ENCODE measurements around the gene CPNE4. TPM values are rescaled to one million over a fixed set of nuclear protein-coding genes. Genes with fewer than 3 reads are reported as not detected.

CPNE4 gene
- total and polyA plus RNA-seq, 10 donors, result 0.03 to 3.1 (median 0.91) TPM; not detected in 2

GRCh38 chr3:132003685-132004084 lies 31.1 kb downstream of the CPNE4 start:
- TF ChIP-seq POLR2AphosphoS5 (IDR thresholded peaks at IDR 0.05), result no peak
- no peak for TF ChIP-seq CTCF (IDR thresholded peaks at IDR 0.05 in 8 of 11, conservative IDR thresholded peaks at IDR 0.05 in 3 of 11)
- no peak for TF ChIP-seq POLR2A (IDR thresholded peaks at IDR 0.05)
- Histone ChIP-seq H3K27me3 (replicated peaks in 1 of 7) (peaks cover 0 to 4% (median 0%) of the 10 kb centered on the region in 7 donors), H3K4me1 (peaks cover 0 to 10% (median 0%) of the 10 kb centered on the region in 6 donors), H3K27ac (no peak overlapping the region), H3K9me3 (no peaks in the 10 kb centered on the region), H3K36me3 (no peaks in the 10 kb centered on the region), H3K4me3 (no peak overlapping the region)
- 90 to 97% (median 94%) methylated on average over 1 of the region's 1 CpG for WGBS, 5 donors
- no peak for DNase-seq
- intact Hi-C loops (cut with DNase I; ENCODE audit: low total_unique reads), result no loop called here

- no peak for TF ChIP-seq POLR2AphosphoS5 (IDR thresholded peaks at IDR 0.05)
- no peak for TF ChIP-seq POLR2A (IDR thresholded peaks at IDR 0.05)
- no peak for TF ChIP-seq CTCF (IDR thresholded peaks at IDR 0.05 in 8 of 11, conservative IDR thresholded peaks at IDR 0.05 in 3 of 11)
- Histone ChIP-seq H3K36me3 (no peaks in the 10 kb centered on the region), H3K9me3 (no peaks in the 10 kb centered on the region), H3K27me3 (replicated peaks in 1 of 7) (peaks cover 0 to 4% (median 0%) of the 10 kb centered on the region in 7 donors), H3K4me1 (peaks cover 0 to 10% (median 0%) of the 10 kb centered on the region in 6 donors), H3K27ac (peak overlapping the region in 2 of 8 donors; percentile 6 to 32), H3K4me3 (no peak overlapping the region)
- intact Hi-C loops (cut with DNase I; ENCODE audit: low total_unique reads), result no loop called here
- no peak for DNase-seq
- 72 to 91% (median 74%) methylated on average over 2 of the region's 2 CpGs for WGBS, 5 donors
Observed at GRCh38 chr3:132001999-132002398, 32.8 kb downstream of the CPNE4 start.

- Histone ChIP-seq H3K4me3 (no peak overlapping the region), H3K9me3 (no peaks in the 10 kb centered on the region), H3K27ac (no peak overlapping the region), H3K27me3 (replicated peaks in 1 of 7) (peaks cover 0 to 4% (median 0%) of the 10 kb centered on the region in 7 donors), H3K4me1 (peaks cover 0 to 10% (median 0%) of the 10 kb centered on the region in 6 donors), H3K36me3 (no peaks in the 10 kb centered on the region)
- WGBS, 5 donors, result 30 to 64% (median 52%) methylated on average over 1 of the region's 1 CpG
- intact Hi-C loops (cut with DNase I; ENCODE audit: low total_unique reads), result no loop called here
- TF ChIP-seq POLR2A (IDR thresholded peaks at IDR 0.05) (no peak), CTCF (IDR thresholded peaks at IDR 0.05 in 8 of 11, conservative IDR thresholded peaks at IDR 0.05 in 3 of 11) (no peak), POLR2AphosphoS5 (IDR thresholded peaks at IDR 0.05) (no peak)
- no peak for DNase-seq
Observed at GRCh38 chr3:132001036-132001435, 33.8 kb downstream of the CPNE4 start.

GRCh38 chr3:131998027-131998426 lies 36.8 kb downstream of the CPNE4 start:
- Histone ChIP-seq H3K4me1 (peaks cover 0 to 10% (median 0%) of the 10 kb centered on the region in 6 donors), H3K36me3 (no peaks in the 10 kb centered on the region), H3K4me3 (no peak overlapping the region), H3K27me3 (replicated peaks in 1 of 7) (no peaks in the 10 kb centered on the region), H3K27ac (no peak overlapping the region), H3K9me3 (peaks cover 0 to under 1% (median 0%) of the 10 kb centered on the region in 8 donors)
- WGBS, 5 donors, result 29 to 42% (median 36%) methylated on average over 1 of the region's 1 CpG
- no peak for TF ChIP-seq POLR2AphosphoS5 (IDR thresholded peaks at IDR 0.05)
- TF ChIP-seq POLR2A (IDR thresholded peaks at IDR 0.05), result no peak
- no peak for DNase-seq
- intact Hi-C loops (cut with DNase I; ENCODE audit: low total_unique reads), result no loop called here
